ENCODE results near the gene RIMBP2.

RIMBP2 gene

DNA sequence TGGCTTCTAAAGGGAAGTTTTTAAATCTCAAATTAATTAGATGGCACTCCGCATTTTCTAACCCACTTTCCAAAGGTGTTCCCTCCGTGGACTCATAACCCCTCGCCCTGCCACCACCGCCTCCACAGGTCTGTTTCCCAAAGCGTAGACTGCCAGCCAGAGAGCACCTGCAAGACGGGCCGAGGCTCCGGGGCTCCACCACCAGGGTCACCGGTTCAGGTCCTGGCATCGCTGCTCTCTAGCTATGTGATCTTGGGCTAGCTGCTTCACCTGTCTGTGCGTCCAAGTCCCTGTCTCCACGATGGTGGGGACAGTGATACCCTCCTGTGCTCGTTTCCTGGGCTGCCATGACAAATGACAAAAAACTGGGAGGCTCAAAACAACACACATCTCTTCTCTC lies 11.5 kb downstream of the RIMBP2 start:
- Histone ChIP-seq H3K79me2 (ENCODE audit: insufficient read depth, low read length) (no peaks in the 10 kb centered on the region), H3K36me3 (ENCODE audit: insufficient read depth, low read length) (no peaks in the 10 kb centered on the region), H3K4me2 (ENCODE audit: low read length) (no peak overlapping the region), H2AFZ (ENCODE audit: low read length) (no peak overlapping the region), H3K27me3 (ENCODE audit: insufficient read depth, low read length) (no peaks in the 10 kb centered on the region; the same call in 1 of the 2 replicates), H3K9me3 (ENCODE audit: low read length) (no peaks in the 10 kb centered on the region), H3K9ac (ENCODE audit: low read length) (no peak overlapping the region), H3K27ac (ENCODE audit: low read depth, low read length, poor library complexity, severe bottlenecking) (no peak overlapping the region), H3K9me2 (ENCODE audit: low read depth, low read length) (no peaks in the 10 kb centered on the region), H3K4me1 (ENCODE audit: insufficient read depth, low read length, severe bottlenecking) (no peaks in the 10 kb centered on the region), H4K20me1 (ENCODE audit: insufficient read depth, low read length) (no peaks in the 10 kb centered on the region), H3F3A (ENCODE audit: insufficient read depth, low read length) (no peaks in the 10 kb centered on the region), H3K4me3 (ENCODE audit: low read depth, low read length, poor library complexity, severe bottlenecking) (no peak overlapping the region)
- TF ChIP-seq, protein P1, sequence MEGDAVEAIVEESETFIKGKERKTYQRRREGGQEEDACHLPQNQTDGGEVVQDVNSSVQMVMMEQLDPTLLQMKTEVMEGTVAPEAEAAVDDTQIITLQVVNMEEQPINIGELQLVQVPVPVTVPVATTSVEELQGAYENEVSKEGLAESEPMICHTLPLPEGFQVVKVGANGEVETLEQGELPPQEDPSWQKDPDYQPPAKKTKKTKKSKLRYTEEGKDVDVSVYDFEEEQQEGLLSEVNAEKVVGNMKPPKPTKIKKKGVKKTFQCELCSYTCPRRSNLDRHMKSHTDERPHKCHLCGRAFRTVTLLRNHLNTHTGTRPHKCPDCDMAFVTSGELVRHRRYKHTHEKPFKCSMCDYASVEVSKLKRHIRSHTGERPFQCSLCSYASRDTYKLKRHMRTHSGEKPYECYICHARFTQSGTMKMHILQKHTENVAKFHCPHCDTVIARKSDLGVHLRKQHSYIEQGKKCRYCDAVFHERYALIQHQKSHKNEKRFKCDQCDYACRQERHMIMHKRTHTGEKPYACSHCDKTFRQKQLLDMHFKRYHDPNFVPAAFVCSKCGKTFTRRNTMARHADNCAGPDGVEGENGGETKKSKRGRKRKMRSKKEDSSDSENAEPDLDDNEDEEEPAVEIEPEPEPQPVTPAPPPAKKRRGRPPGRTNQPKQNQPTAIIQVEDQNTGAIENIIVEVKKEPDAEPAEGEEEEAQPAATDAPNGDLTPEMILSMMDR (IDR thresholded peaks at IDR 0.05; ENCODE audit: low read length), result no peak
- TF ChIP-seq EZH2 (IDR thresholded peaks at IDR 0.05; ENCODE audit: borderline replicate concordance, low read length), result no peak

DNA sequence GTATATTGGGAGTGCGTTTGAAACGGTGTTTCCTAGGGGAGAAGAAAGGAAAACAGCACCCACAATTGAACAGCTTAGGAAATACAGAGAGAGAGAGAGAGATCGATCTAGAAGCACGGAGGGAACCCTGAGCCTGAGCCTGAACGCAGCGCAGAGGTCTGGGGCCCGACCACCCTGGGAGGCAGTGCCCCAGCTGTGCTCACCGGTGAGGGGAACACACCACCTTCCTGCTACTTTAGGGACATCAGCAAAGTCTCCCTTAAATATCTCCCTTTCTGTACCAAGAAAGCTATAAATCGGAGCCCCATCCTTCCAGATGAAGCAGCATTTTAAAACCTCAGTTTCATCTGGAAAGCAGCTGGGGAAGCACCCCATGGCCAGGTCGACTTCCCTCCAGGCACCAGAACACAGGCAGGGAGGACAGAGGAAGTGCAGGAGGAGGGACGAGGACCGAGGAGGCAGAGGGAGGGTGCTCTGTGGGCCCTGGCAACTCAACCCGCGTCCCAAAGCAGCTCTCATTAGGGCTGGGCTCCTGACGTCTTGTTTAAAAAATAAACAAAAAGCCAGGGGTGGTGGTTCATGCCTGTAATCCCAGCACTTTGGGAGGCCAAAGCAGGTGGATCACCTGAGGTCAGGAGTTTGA lies 12.2 kb downstream of the RIMBP2 start:
- no peak overlapping the region for H3K4me3 ChIP-seq (ENCODE audit: low read depth, low read length, poor library complexity, severe bottlenecking)
- H3K36me3 ChIP-seq (ENCODE audit: insufficient read depth, low read length), result no peaks in the 10 kb centered on the region
- H2AFZ ChIP-seq (ENCODE audit: low read length), result no peak overlapping the region
- no peaks in the 10 kb centered on the region for H3K9me2 ChIP-seq (ENCODE audit: low read depth, low read length)
- H3K9me3 ChIP-seq (ENCODE audit: low read length), result no peaks in the 10 kb centered on the region
- no peak for TF ChIP-seq EZH2 (IDR thresholded peaks at IDR 0.05; ENCODE audit: borderline replicate concordance, low read length)
- TF ChIP-seq, protein P1 (IDR thresholded peaks at IDR 0.05; ENCODE audit: low read length), result no peak
- H3K9ac ChIP-seq (ENCODE audit: low read length), result no peak overlapping the region
- H4K20me1 ChIP-seq (ENCODE audit: insufficient read depth, low read length), result no peaks in the 10 kb centered on the region
- H3F3A ChIP-seq (ENCODE audit: insufficient read depth, low read length), result no peaks in the 10 kb centered on the region
- H3K27ac ChIP-seq (ENCODE audit: low read depth, low read length, poor library complexity, severe bottlenecking), result no peak overlapping the region
- H3K4me1 ChIP-seq (ENCODE audit: insufficient read depth, low read length, severe bottlenecking), result no peaks in the 10 kb centered on the region
- no peak overlapping the region for H3K4me2 ChIP-seq (ENCODE audit: low read length)
- H3K79me2 ChIP-seq (ENCODE audit: insufficient read depth, low read length), result no peaks in the 10 kb centered on the region
- no peaks in the 10 kb centered on the region; the same call in 1 of the 2 replicates for H3K27me3 ChIP-seq (ENCODE audit: insufficient read depth, low read length)

DNA sequence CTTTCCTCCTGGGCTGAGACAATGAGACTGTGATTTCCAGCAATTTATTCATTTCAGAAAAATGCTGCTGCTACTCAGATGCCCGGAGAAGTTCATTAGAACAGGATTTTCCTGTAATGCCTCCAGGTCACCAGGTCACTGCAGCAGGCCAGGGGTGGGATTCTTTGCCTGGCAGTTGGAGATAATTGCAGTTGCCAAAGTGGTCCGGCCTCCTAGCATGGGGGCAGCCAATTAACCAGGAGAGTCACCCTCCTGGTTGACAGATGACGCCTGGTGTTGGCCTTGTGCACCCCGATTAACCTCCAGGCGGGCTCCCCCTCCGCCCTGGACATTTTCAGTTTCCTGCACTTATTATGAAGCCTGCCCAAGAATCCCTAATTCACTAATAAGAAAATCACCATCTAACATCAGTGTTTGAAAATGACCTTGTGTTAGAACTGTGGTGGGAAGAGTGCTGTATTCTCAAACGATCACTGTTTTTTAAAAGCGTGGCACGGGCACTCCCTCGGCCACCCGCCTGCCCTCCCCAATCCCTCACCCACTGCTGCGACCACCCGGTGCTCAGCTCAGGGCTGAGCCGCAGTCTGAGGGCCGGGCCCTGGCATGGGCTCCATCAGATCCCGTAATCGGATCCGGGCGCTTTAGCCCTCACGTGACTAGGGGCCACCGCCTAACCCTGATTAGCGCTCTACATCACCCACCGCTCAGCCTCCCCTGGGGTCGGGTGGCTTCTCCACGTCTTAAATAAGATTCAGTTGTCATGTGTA lies 12.9 kb downstream of the RIMBP2 start:
- Histone ChIP-seq H3K9me3 (ENCODE audit: low read length) (no peaks in the 10 kb centered on the region), H3K4me1 (ENCODE audit: insufficient read depth, low read length, severe bottlenecking) (no peaks in the 10 kb centered on the region), H3K36me3 (ENCODE audit: insufficient read depth, low read length) (no peaks in the 10 kb centered on the region), H3K27ac (ENCODE audit: low read depth, low read length, poor library complexity, severe bottlenecking) (no peak overlapping the region), H3K9ac (ENCODE audit: low read length) (no peak overlapping the region), H3K4me2 (ENCODE audit: low read length) (no peak overlapping the region), H4K20me1 (ENCODE audit: insufficient read depth, low read length) (no peaks in the 10 kb centered on the region), H2AFZ (ENCODE audit: low read length) (no peak overlapping the region), H3K27me3 (ENCODE audit: insufficient read depth, low read length) (no peaks in the 10 kb centered on the region; the same call in 1 of the 2 replicates), H3K79me2 (ENCODE audit: insufficient read depth, low read length) (no peaks in the 10 kb centered on the region), H3K4me3 (ENCODE audit: low read depth, low read length, poor library complexity, severe bottlenecking) (no peak overlapping the region), H3F3A (ENCODE audit: insufficient read depth, low read length) (no peaks in the 10 kb centered on the region), H3K9me2 (ENCODE audit: low read depth, low read length) (no peaks in the 10 kb centered on the region)
- TF ChIP-seq EZH2 (IDR thresholded peaks at IDR 0.05; ENCODE audit: borderline replicate concordance, low read length), result no peak
- TF ChIP-seq, protein P1 (IDR thresholded peaks at IDR 0.05; ENCODE audit: low read length), result no peak
